ENCODE results near the gene TOMM20L. TPM values are rescaled to one million over a fixed set of nuclear protein-coding genes. Genes with fewer than 3 reads are reported as not detected.

Gene TOMM20L
- total and polyA plus RNA-seq, 2 of the 13 experiments (the other 11 are each of a cell fraction or from before 2014, with no cell fraction given) = 0.46 TPM; not detected in 1

DNA sequence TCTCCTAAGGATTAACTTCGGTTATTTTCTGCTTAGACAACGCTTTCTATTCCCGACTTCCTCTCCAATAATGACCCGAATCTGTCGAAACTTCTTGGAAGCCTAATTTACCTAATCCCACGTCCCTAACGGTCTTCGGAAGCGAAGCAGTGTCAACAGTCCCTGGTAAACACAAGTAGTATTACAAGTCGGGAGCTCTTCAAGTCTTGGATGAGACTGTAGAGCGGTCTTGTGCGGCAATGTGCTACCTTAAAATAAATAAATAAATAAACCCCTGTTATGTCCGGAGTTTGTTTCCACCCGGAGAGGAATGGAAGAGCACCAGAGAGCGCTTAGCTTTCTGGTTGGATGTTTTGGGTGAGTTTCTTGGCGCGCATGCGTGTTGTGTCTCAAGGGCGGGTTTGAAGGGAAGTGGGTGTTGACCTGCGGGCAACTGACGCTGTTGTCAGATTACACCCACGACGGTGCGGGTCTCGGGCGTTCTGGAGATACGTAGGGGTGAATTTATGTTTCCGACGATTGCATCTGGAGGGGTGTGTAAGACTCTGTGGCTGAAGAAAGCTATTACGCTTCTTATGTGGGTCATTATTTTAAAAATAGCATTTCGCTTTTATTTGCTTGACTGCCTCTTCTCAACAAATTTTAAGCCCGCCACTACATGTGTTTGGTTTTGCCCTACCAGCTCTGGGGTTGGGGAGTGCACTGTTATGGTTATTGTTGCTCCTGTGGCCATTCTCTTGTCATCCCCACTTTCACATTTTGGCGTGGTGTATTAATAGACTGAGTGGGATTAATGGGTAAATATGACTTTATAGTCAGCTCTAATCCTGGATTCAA is 31.8 kb downstream of the TOMM20L start, which contains the start of the genes KIAA0586 and TIMM9 (continued):
- TF ChIP-seq RERE (CRISPR knock-in tag; IDR thresholded peaks at IDR 0.05; ENCODE audit: low read depth) (no peak), ZNF770 (CRISPR knock-in tag; IDR thresholded peaks at IDR 0.05) (no peak), CREB3 (CRISPR knock-in tag; IDR thresholded peaks at IDR 0.05) (no peak), ZNF557 (CRISPR knock-in tag; IDR thresholded peaks at IDR 0.05) (no peak), ZNF724P (CRISPR knock-in tag; IDR thresholded peaks at IDR 0.05; ENCODE audit: borderline replicate concordance) (no peak), ZFP62 (CRISPR knock-in tag; IDR thresholded peaks at IDR 0.05) (no peak), TEAD2 (CRISPR knock-in tag; IDR thresholded peaks at IDR 0.05) (no peak), ETV5 (CRISPR knock-in tag; IDR thresholded peaks at IDR 0.05; ENCODE audit: borderline replicate concordance) (no peak; the same call in 1 of the 2 replicates), SIN3A (IDR thresholded peaks at IDR 0.05; ENCODE audit: borderline replicate concordance, low read depth, low read length) (peak; percentile 93), ZNF652 (CRISPR knock-in tag; IDR thresholded peaks at IDR 0.05; ENCODE audit: borderline replicate concordance, low read depth) (no peak), BRD4 (CRISPR knock-in tag; IDR thresholded peaks at IDR 0.05) (peak; percentile 54), THAP7 (CRISPR knock-in tag; IDR thresholded peaks at IDR 0.05) (no peak), ETV6 (CRISPR knock-in tag; conservative IDR thresholded peaks at IDR 0.05) (no peak), ZNF775 (CRISPR knock-in tag; IDR thresholded peaks at IDR 0.05; ENCODE audit: borderline replicate concordance) (no peak), ZNF460 (CRISPR knock-in tag; IDR thresholded peaks at IDR 0.05; ENCODE audit: borderline replicate concordance) (no peak), ZNF382 (CRISPR knock-in tag; IDR thresholded peaks at IDR 0.05; ENCODE audit: borderline replicate concordance) (no peak), MIXL1 (CRISPR knock-in tag; IDR thresholded peaks at IDR 0.05) (peak; percentile 76; the same call in 1 of the 2 replicates), HDAC6 (IDR thresholded peaks at IDR 0.05; ENCODE audit: low read depth, low read length) (peak; percentile 80; the same call in 1 of the 2 replicates), ZNF317 (CRISPR knock-in tag; IDR thresholded peaks at IDR 0.05) (no peak), PHF8 (CRISPR knock-in tag; IDR thresholded peaks at IDR 0.05) (peak; percentile 58; the same call in 1 of the 2 replicates), SALL1 (CRISPR knock-in tag; IDR thresholded peaks at IDR 0.05) (peak; percentile 0; the same call in 1 of the 2 replicates), NFRKB (IDR thresholded peaks at IDR 0.05) (no peak)

Data from HepG2 (cell line).